Measurements from ENCODE around the gene RBPJ.

DNA sequence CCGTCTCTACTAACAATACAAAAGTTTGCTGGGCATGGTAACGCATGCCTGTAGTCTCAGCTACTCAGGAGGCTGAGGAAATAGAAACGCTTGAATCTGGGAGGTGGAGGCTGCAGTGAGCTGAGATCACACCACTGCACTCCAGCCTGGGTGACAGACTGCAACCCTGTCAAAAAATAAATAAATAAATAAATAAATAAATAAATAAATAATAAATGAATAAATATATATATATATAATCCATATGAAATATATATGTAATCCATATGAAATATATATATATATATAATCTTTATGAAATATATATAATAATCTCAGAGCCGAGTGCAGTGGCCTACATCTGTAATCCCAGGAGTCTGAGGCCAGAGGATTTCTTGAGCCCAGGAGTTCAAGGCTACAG, 17.8 kb upstream of the RBPJ start:
- no peak for TF ChIP-seq SUZ12 (IDR thresholded peaks at IDR 0.05)
- no peak for TF ChIP-seq FOXK2 (IDR thresholded peaks at IDR 0.05)
- TF ChIP-seq L3MBTL2 (conservative IDR thresholded peaks at IDR 0.05): no peak
- no peak for TF ChIP-seq ARNT (IDR thresholded peaks at IDR 0.05)
